ENCODE measurements around the gene KCNIP4.

DNA sequence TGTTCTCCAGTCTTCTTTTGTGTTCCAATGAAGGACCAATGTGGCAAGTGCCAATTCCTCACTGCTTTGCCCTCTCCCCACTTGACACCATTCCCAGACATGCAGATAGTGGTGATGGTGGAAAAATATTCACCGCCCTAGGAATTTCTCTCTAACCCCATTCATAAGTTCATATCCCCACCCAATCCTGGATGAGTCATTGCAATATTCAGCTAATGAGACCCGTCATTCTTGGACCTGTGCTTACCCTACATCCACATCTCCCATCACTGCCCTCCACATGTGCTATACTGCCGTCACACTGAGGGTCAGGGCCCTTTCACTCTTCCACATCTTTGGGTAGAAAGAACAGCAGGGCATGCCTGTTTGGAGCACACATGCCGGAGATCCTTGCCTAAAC lies 199.2 kb downstream of the KCNIP4 start:
- TF ChIP-seq, protein P1, sequence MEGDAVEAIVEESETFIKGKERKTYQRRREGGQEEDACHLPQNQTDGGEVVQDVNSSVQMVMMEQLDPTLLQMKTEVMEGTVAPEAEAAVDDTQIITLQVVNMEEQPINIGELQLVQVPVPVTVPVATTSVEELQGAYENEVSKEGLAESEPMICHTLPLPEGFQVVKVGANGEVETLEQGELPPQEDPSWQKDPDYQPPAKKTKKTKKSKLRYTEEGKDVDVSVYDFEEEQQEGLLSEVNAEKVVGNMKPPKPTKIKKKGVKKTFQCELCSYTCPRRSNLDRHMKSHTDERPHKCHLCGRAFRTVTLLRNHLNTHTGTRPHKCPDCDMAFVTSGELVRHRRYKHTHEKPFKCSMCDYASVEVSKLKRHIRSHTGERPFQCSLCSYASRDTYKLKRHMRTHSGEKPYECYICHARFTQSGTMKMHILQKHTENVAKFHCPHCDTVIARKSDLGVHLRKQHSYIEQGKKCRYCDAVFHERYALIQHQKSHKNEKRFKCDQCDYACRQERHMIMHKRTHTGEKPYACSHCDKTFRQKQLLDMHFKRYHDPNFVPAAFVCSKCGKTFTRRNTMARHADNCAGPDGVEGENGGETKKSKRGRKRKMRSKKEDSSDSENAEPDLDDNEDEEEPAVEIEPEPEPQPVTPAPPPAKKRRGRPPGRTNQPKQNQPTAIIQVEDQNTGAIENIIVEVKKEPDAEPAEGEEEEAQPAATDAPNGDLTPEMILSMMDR (IDR thresholded peaks at IDR 0.05), result no peak
- TF ChIP-seq POLR2A (IDR thresholded peaks at IDR 0.05), result no peak
